ENCODE measurements around the gene AJM1. TPM values are rescaled to one million over a fixed set of nuclear protein-coding genes. Genes with fewer than 3 reads are reported as not detected.

Gene AJM1
- total RNA-seq, 1 experiment from 2014 or later, result 3.6 TPM

GRCh38 chr9:136848393-136849037, 6.2 kb downstream of the AJM1 start:
- ChIA-PET CTCF (interaction anchor here (0.5 to 1.5 kb wide), 5 partner anchors 28 to 225 kb away, joined by 3 to 5 read pairs (median 3); no protein-coding TSS in a partner anchor), POLR2A (interaction anchor here (0.6 to 0.7 kb wide), 2 partner anchors 78 to 429 kb away, joined by 3 read pairs; no protein-coding TSS in a partner anchor)
- BruUV-seq (replicated peaks), result TSS peak; percentile 80

DNA sequence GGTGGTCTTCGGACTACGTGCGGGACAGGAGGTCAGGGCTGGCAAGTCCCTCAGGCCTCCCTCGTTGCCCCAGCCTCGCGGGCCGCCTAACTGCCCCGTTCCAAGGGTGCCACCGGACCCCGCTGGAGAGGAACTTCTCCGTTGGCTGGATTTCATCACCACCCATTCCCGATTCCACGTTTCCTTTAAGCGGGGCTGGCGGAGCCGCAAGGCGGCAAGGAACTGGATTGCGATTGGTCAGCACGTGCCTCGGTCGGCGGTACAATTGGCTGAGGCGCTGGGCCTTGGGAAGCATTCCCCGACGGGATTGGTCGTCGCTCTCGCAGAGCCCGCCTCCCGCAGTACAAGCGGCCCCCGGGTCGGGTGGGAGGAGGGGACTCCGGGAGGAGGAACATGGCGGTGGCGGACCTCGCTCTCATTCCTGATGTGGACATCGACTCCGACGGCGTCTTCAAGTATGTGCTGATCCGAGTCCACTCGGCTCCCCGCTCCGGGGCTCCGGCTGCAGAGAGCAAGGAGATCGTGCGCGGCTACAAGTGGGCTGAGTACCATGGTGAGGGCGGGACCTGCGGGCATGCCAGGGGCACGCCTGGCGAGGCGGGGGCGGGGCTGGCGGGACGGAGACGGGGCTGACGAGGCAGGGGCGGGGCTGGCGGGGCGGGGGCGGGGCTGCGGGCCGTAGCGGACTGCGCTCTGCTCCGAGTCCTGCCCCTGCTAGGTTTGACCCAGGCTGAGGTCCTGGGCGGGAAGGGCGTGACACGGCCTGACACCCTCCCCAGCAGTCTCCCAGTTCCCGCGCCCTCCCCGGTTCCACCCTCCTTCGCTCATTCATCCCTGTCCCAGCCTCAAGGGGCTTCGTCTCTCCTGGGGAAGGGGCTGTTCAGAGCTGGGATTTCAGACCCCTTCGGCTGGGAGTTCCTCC, 7.0 kb downstream of the AJM1 start, which contains the start of gene PHPT1:
TSS of gene PHPT1 (plus strand) at position 372 of the 922 bp plus-strand sequence. CDS start at position 394, 22 bp downstream.
- intact Hi-C loops (cut with micrococcal nuclease; ENCODE audit: unreplicated experiment), result loop anchor here (1.0 to 10.0 kb wide), 3 partner anchors 17 to 96 kb away; partner anchors contain the start of genes C8G, EDF1, FBXW5 and RABL6
- Mint-ChIP-seq H3K36me3 (ENCODE audit: insufficient read depth, unreplicated experiment) (peaks cover 60% of the 10 kb centered on the region), H3K4me1 (ENCODE audit: low read depth, unreplicated experiment) (no peaks in the 10 kb centered on the region), H3K9me3 (ENCODE audit: unreplicated experiment) (no peaks in the 10 kb centered on the region), H3K27ac (ENCODE audit: unreplicated experiment) (peak within 1 kb of the TSS; percentile 87), H3K27me3 (ENCODE audit: insufficient read depth, unreplicated experiment) (no peaks in the 10 kb centered on the region), H3K4me3 (ENCODE audit: unreplicated experiment) (peak within 1 kb of the TSS; percentile 97)
- ChIA-PET POLR2A (no interaction called here), CTCF (interaction anchor here (1.5 kb wide), 1 partner anchor 186 kb away, joined by 3 read pairs; no protein-coding TSS in a partner anchor)
- no peaks in the 10 kb centered on the region for H3K27me3 ChIP-seq (replicated peaks; ENCODE audit: control insufficient read depth, insufficient read depth, low read length)
- peaks cover 8% of the 10 kb centered on the region; the same call in 1 of the 2 replicates for H3K4me1 ChIP-seq
- H3K36me3 ChIP-seq (ENCODE audit: control insufficient read depth, insufficient read depth, low read length), result peaks cover 1% of the 10 kb centered on the region; the same call in 1 of the 2 replicates
- peak within 1 kb of the TSS; percentile 97 for H3K4me3 ChIP-seq (ENCODE audit: low read depth, low read length)
- no peaks in the 10 kb centered on the region for H3K9me3 ChIP-seq
- TF ChIP-seq CTCF (IDR thresholded peaks at IDR 0.05; ENCODE audit: insufficient read depth in 1 of 2, low read depth in 1 of 2, low read length in 1 of 2, severe bottlenecking in 1 of 2, unreplicated experiment in 1 of 2), result no peak
- peak; percentile 99 for DNase-seq
- no TSS peak for BruUV-seq (replicated peaks)

More at GRCh38 chr9:136848393-136849037, 6.2 kb downstream of the AJM1 start:
- Histone ChIP-seq H3K9me3 (no peaks in the 10 kb centered on the region), H3K27me3 (replicated peaks; ENCODE audit: control insufficient read depth, insufficient read depth, low read length) (no peaks in the 10 kb centered on the region), H3K36me3 (ENCODE audit: control insufficient read depth, insufficient read depth, low read length) (peaks cover 1% of the 10 kb centered on the region; the same call in 1 of the 2 replicates), H3K4me1 (peaks cover 8% of the 10 kb centered on the region; the same call in 1 of the 2 replicates), H3K4me3 (ENCODE audit: low read depth, low read length) (peak overlapping the region; percentile 97)
- Mint-ChIP-seq H3K4me3 (ENCODE audit: unreplicated experiment) (peak overlapping the region; percentile 97), H3K4me1 (ENCODE audit: low read depth, unreplicated experiment) (no peaks in the 10 kb centered on the region), H3K9me3 (ENCODE audit: unreplicated experiment) (no peaks in the 10 kb centered on the region), H3K27me3 (ENCODE audit: insufficient read depth, unreplicated experiment) (no peaks in the 10 kb centered on the region), H3K27ac (ENCODE audit: unreplicated experiment) (peak overlapping the region; percentile 87), H3K36me3 (ENCODE audit: insufficient read depth, unreplicated experiment) (peaks cover 66% of the 10 kb centered on the region)
- intact Hi-C loops (cut with micrococcal nuclease; ENCODE audit: unreplicated experiment), result loop anchor here (1.0 to 10.0 kb wide), 3 partner anchors 18 to 96 kb away; partner anchors contain the start of genes C8G, EDF1, FBXW5 and RABL6
- peak in 1 of 2 experiments; percentile 77 for DNase-seq
- TF ChIP-seq CTCF (IDR thresholded peaks at IDR 0.05; ENCODE audit: insufficient read depth in 1 of 2, low read depth in 1 of 2, low read length in 1 of 2, severe bottlenecking in 1 of 2, unreplicated experiment in 1 of 2), result no peak
